Measurements from ENCODE around the gene HEBP1.

DNA sequence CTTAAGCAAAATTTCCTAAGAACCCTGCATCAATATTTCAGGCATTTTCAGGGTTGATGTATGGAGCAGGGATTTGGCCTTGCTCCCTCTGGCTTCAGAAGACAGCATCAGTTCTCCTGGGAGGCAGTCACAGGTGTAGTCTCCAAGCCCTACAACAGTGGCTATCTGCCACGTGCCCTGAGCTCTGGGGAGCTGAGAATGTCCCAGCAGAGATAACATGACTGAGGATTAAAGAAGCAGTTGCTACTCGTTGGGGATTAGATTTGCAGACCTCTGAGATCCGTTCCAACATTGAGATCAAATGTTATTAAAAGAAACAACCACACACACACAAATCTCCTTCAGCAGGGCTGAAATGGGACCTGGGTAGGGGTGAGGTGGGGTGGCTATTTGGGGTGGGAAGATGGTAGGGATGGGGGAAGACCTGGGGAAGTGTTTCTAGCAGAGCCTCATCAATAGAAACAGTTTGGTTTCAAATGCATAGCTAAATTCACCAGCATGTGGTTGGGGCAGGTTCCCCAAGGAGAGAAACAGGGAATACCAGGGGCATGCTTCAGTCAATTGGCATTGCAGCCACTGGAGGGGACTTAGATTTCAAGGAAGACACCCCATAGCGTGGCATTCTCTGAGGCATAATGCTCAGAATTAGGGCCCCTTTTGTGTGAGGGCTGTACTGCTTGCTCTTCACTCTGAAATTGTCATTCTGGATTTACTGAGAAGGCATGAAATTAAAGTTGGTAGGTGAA lies 28.9 kb upstream of the HEBP1 start:
- TF ChIP-seq POLR2AphosphoS5 (IDR thresholded peaks at IDR 0.05; ENCODE audit: low read depth, low read length): no peak
- no peak for TF ChIP-seq TCF7L2 (IDR thresholded peaks at IDR 0.05; ENCODE audit: low read depth, low read length)
- TF ChIP-seq, protein P1, sequence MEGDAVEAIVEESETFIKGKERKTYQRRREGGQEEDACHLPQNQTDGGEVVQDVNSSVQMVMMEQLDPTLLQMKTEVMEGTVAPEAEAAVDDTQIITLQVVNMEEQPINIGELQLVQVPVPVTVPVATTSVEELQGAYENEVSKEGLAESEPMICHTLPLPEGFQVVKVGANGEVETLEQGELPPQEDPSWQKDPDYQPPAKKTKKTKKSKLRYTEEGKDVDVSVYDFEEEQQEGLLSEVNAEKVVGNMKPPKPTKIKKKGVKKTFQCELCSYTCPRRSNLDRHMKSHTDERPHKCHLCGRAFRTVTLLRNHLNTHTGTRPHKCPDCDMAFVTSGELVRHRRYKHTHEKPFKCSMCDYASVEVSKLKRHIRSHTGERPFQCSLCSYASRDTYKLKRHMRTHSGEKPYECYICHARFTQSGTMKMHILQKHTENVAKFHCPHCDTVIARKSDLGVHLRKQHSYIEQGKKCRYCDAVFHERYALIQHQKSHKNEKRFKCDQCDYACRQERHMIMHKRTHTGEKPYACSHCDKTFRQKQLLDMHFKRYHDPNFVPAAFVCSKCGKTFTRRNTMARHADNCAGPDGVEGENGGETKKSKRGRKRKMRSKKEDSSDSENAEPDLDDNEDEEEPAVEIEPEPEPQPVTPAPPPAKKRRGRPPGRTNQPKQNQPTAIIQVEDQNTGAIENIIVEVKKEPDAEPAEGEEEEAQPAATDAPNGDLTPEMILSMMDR (IDR thresholded peaks at IDR 0.05): no peak
- no peak for TF ChIP-seq SIN3A (IDR thresholded peaks at IDR 0.05; ENCODE audit: borderline replicate concordance, insufficient read depth, low read depth, low read length)
